ENCODE measurements around the gene GTF2IRD2.
"Not testable (repeated sequence)": the region's sequence is repeated elsewhere in the genome, so short reads cannot be mapped to it uniquely, and the experiment has no call there.

DNA sequence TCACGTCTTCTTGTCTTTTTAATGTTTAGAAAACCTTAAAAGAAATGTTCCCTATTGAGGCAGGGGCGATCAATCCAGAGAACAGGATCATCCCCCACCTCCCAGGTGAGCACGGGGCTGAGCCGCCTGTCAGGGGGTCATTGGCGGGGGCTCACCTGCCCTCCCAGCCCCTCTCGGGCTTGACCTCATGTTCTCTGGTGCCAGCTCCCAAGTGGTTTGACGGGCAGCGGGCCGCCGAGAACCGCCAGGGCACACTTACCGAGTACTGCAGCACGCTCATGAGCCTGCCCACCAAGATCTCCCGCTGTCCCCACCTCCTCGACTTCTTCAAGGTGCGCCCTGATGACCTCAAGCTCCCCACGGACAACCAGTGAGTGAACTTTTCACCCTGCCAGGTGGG, 72.4 kb downstream of the GTF2IRD2 start:
- TF ChIP-seq, protein P1, sequence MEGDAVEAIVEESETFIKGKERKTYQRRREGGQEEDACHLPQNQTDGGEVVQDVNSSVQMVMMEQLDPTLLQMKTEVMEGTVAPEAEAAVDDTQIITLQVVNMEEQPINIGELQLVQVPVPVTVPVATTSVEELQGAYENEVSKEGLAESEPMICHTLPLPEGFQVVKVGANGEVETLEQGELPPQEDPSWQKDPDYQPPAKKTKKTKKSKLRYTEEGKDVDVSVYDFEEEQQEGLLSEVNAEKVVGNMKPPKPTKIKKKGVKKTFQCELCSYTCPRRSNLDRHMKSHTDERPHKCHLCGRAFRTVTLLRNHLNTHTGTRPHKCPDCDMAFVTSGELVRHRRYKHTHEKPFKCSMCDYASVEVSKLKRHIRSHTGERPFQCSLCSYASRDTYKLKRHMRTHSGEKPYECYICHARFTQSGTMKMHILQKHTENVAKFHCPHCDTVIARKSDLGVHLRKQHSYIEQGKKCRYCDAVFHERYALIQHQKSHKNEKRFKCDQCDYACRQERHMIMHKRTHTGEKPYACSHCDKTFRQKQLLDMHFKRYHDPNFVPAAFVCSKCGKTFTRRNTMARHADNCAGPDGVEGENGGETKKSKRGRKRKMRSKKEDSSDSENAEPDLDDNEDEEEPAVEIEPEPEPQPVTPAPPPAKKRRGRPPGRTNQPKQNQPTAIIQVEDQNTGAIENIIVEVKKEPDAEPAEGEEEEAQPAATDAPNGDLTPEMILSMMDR (conservative IDR thresholded peaks at IDR 0.05 in 1 of 2, IDR thresholded peaks at IDR 0.05 in 1 of 2; ENCODE audit: extremely low read depth in 1 of 2, insufficient read depth in 1 of 2, low read depth in 1 of 2, low read length in 2 of 2), result not testable (repeated sequence)
- not testable (repeated sequence) for TF ChIP-seq EZH2 (IDR thresholded peaks at IDR 0.05; ENCODE audit: borderline replicate concordance, low read length)

Measured in mammary epithelial cell (primary cell).